Hepatocyte (in vitro differentiated cells): ENCODE results near the gene OSBPL3.

Source experiments
- CTCF ChIP-seq: fragments of 200-600 bp; sonication (generic); IDR thresholded peaks from 2 replicates; pipeline ENCODE4 v1.5.1; 2016; ENCODE audit warnings: antibody characterized with exemption, mild to moderate bottlenecking; ENCODE audit not compliant: poor library complexity
- EZH2 ChIP-seq: fragments of 200-600 bp; sonication (generic); IDR thresholded peaks from 2 replicates; pipeline ENCODE4 v1.6.1; 2016; ENCODE audit warnings: antibody characterized with exemption, mild to moderate bottlenecking, borderline replicate concordance
- EZH2phosphoT487 ChIP-seq: fragments of 200-600 bp; sonication (generic); IDR thresholded peaks from one replicate; pipeline ENCODE4 v1.6.1; 2018; ENCODE audit warnings: antibody characterized with exemption, mild to moderate bottlenecking, low read depth, moderate library complexity; ENCODE audit not compliant: unreplicated experiment, severe bottlenecking

- TF ChIP-seq CTCF (no peak), EZH2phosphoT487 (no peak), EZH2 (no peak)
Observed at GRCh38 chr7:24793982-24794648, 185.9 kb downstream of the OSBPL3 start.
